Stimulated activated memory B cell treated with anti-CD40 and anti-IgM and Interleukin-4, amounts not matched to agents 10 μg/mL and 1 μg/mL and 100 μg/mL, for 72 hours (primary cell): ENCODE data around the gene RADIL.

Experiments used
- ATAC-seq: fragments of 150-1000 bp; cut with Tn5 transposase; 2 replicates; pipeline ENCODE4 v1.10.0; 2021
- H3K27ac Mint-ChIP-seq: one replicate; pipeline ENCODE4 v1.8.0; 2022; ENCODE audit warnings: mild to moderate bottlenecking, mixed read lengths
- H3K27me3 Mint-ChIP-seq: one replicate; pipeline ENCODE4 v1.8.0; 2022; ENCODE audit warnings: mixed read lengths
- H3K36me3 Mint-ChIP-seq: one replicate; pipeline ENCODE4 v1.8.0; 2022; ENCODE audit warnings: mixed read lengths
- H3K4me1 Mint-ChIP-seq: one replicate; pipeline ENCODE4 v1.8.0; 2022; ENCODE audit warnings: mixed read lengths
- H3K4me3 Mint-ChIP-seq: one replicate; pipeline ENCODE4 v1.8.0; 2022; ENCODE audit warnings: mild to moderate bottlenecking, moderate library complexity, mixed read lengths
- H3K9me3 Mint-ChIP-seq: one replicate; pipeline ENCODE4 v1.8.0; 2022; ENCODE audit warnings: mixed read lengths

RADIL gene

GRCh38 chr7:4871930-4872675 lies 11.4 kb downstream of the RADIL start:
- no peak overlapping the region for H3K27ac Mint-ChIP-seq
- no peaks in the 10 kb centered on the region for H3K36me3 Mint-ChIP-seq
- H3K9me3 Mint-ChIP-seq, result peaks cover 3% of the 10 kb centered on the region
- no peak for ATAC-seq
- no peak overlapping the region for H3K4me3 Mint-ChIP-seq
- peaks cover 60% of the 10 kb centered on the region for H3K27me3 Mint-ChIP-seq
- no peaks in the 10 kb centered on the region for H3K4me1 Mint-ChIP-seq

- Mint-ChIP-seq H3K9me3 (peaks cover 3% of the 10 kb centered on the region), H3K4me1 (no peaks in the 10 kb centered on the region), H3K27ac (no peak overlapping the region), H3K4me3 (no peak overlapping the region), H3K36me3 (no peaks in the 10 kb centered on the region), H3K27me3 (peaks cover 51% of the 10 kb centered on the region)
- no peak for ATAC-seq
These were observed 12.3 kb downstream of the RADIL start for GRCh38 chr7:4871056-4871680.

GRCh38 chr7:4868493-4868892 lies 15.0 kb downstream of the RADIL start:
- Mint-ChIP-seq H3K9me3 (peaks cover 3% of the 10 kb centered on the region), H3K36me3 (no peaks in the 10 kb centered on the region), H3K4me1 (no peaks in the 10 kb centered on the region), H3K27ac (no peak overlapping the region), H3K4me3 (no peak overlapping the region), H3K27me3 (peaks cover 66% of the 10 kb centered on the region)
- ATAC-seq, result no peak

- no peak for ATAC-seq
- Mint-ChIP-seq H3K36me3 (no peaks in the 10 kb centered on the region), H3K27ac (no peak overlapping the region), H3K4me1 (no peaks in the 10 kb centered on the region), H3K4me3 (no peak overlapping the region), H3K27me3 (peaks cover 66% of the 10 kb centered on the region), H3K9me3 (peaks cover 10% of the 10 kb centered on the region)
These were observed 16.7 kb downstream of the RADIL start for GRCh38 chr7:4866528-4867496.

GRCh38 chr7:4862156-4862555 lies 21.4 kb downstream of the RADIL start:
- Mint-ChIP-seq H3K9me3 (peaks cover 7% of the 10 kb centered on the region), H3K4me1 (no peaks in the 10 kb centered on the region), H3K36me3 (no peaks in the 10 kb centered on the region), H3K4me3 (peak overlapping the region; percentile 77), H3K27ac (peak overlapping the region; percentile 79), H3K27me3 (peaks cover 56% of the 10 kb centered on the region)
- ATAC-seq, result no peak

GRCh38 chr7:4861673-4862072 lies 21.8 kb downstream of the RADIL start, which contains the start of gene PAPOLB:
Gene PAPOLB, minus strand, starts transcription at chr7:4862030. Its CDS starts 220 bp downstream, at chr7:4861810.
- Mint-ChIP-seq H3K4me1 (no peaks in the 10 kb centered on the region), H3K36me3 (no peaks in the 10 kb centered on the region), H3K4me3 (peak within 1 kb of the TSS; percentile 77), H3K9me3 (peaks cover 7% of the 10 kb centered on the region), H3K27me3 (peaks cover 60% of the 10 kb centered on the region), H3K27ac (peak within 1 kb of the TSS; percentile 79)
- ATAC-seq, result peak; percentile 68

GRCh38 chr7:4861227-4861626 lies 22.3 kb downstream of the RADIL start:
- peak; percentile 68 for ATAC-seq
- H3K36me3 Mint-ChIP-seq, result no peaks in the 10 kb centered on the region
- H3K9me3 Mint-ChIP-seq, result peaks cover 7% of the 10 kb centered on the region
- peaks cover 63% of the 10 kb centered on the region for H3K27me3 Mint-ChIP-seq
- H3K27ac Mint-ChIP-seq, result peak overlapping the region; percentile 79
- H3K4me1 Mint-ChIP-seq, result no peaks in the 10 kb centered on the region
- H3K4me3 Mint-ChIP-seq, result peak overlapping the region; percentile 77

GRCh38 chr7:4857189-4857588 lies 26.3 kb downstream of the RADIL start:
- ATAC-seq, result no peak
- Mint-ChIP-seq H3K4me1 (no peaks in the 10 kb centered on the region), H3K36me3 (no peaks in the 10 kb centered on the region), H3K9me3 (peaks cover 4% of the 10 kb centered on the region), H3K4me3 (no peak overlapping the region), H3K27me3 (peaks cover 27% of the 10 kb centered on the region), H3K27ac (no peak overlapping the region)

GRCh38 chr7:4856336-4857057 lies 27.0 kb downstream of the RADIL start:
- Mint-ChIP-seq H3K4me3 (no peak overlapping the region), H3K9me3 (no peaks in the 10 kb centered on the region), H3K27ac (no peak overlapping the region), H3K27me3 (peaks cover 20% of the 10 kb centered on the region), H3K4me1 (no peaks in the 10 kb centered on the region), H3K36me3 (no peaks in the 10 kb centered on the region)
- ATAC-seq, result no peak

GRCh38 chr7:4854916-4855315 lies 28.6 kb downstream of the RADIL start:
- H3K27ac Mint-ChIP-seq, result no peak overlapping the region
- H3K4me3 Mint-ChIP-seq, result no peak overlapping the region
- peaks cover 19% of the 10 kb centered on the region for H3K27me3 Mint-ChIP-seq
- H3K36me3 Mint-ChIP-seq, result no peaks in the 10 kb centered on the region
- peaks cover 3% of the 10 kb centered on the region for H3K9me3 Mint-ChIP-seq
- no peaks in the 10 kb centered on the region for H3K4me1 Mint-ChIP-seq
- ATAC-seq, result no peak

- H3K9me3 Mint-ChIP-seq, result peaks cover 3% of the 10 kb centered on the region
- H3K4me1 Mint-ChIP-seq, result no peaks in the 10 kb centered on the region
- H3K27me3 Mint-ChIP-seq, result peaks cover 26% of the 10 kb centered on the region
- no peak overlapping the region for H3K4me3 Mint-ChIP-seq
- H3K27ac Mint-ChIP-seq, result no peak overlapping the region
- peak; percentile 16 for ATAC-seq
- H3K36me3 Mint-ChIP-seq, result no peaks in the 10 kb centered on the region
These were observed 31.8 kb downstream of the RADIL start for GRCh38 chr7:4851459-4852422.

- Mint-ChIP-seq H3K4me1 (no peaks in the 10 kb centered on the region), H3K9me3 (peaks cover 3% of the 10 kb centered on the region), H3K4me3 (no peak overlapping the region), H3K36me3 (no peaks in the 10 kb centered on the region), H3K27ac (no peak overlapping the region), H3K27me3 (peaks cover 37% of the 10 kb centered on the region)
- ATAC-seq, result no peak
These were observed 33.2 kb downstream of the RADIL start for GRCh38 chr7:4850262-4850795.

- Mint-ChIP-seq H3K36me3 (no peaks in the 10 kb centered on the region), H3K9me3 (peaks cover 3% of the 10 kb centered on the region), H3K4me1 (no peaks in the 10 kb centered on the region), H3K4me3 (no peak overlapping the region), H3K27ac (no peak overlapping the region), H3K27me3 (peaks cover 46% of the 10 kb centered on the region)
- no peak for ATAC-seq
These were observed 34.1 kb downstream of the RADIL start for GRCh38 chr7:4849390-4849789.
